NCI-H146 treated with DMSO at 0.1 percent for 48 hours (cell line): ENCODE data around the gene ZNF185.

Source experiments
- DNase-seq: peaks from one replicate; lab custom pipeline; 2025; ENCODE audit not compliant: unreplicated experiment; lab: John Stamatoyannopoulos, UW

Gene ZNF185

GRCh38 chrX:152945021-152945979 is 47.4 kb downstream of the ZNF185 start:
- no peak for DNase-seq

GRCh38 chrX:152946681-152947080 is 48.8 kb downstream of the ZNF185 start:
- DNase-seq: no peak
